SJSA1 (cell line): ENCODE results near the gene PGRMC2. TPM values are rescaled to one million over a fixed set of nuclear protein-coding genes. Genes with fewer than 3 reads are reported as not detected.

Experiments
- total RNA-seq: library from RNA; depleted of rRNA; stranded (reverse); fragments of >200 nt; shearing (Covaris generic); gene quantifications from 2 replicates; pipeline ENCODE4 v1.2.3, GENCODE V29; 2014; rRNA removed

The PGRMC2 gene
- total RNA-seq, 1 experiment from 2014 or later: 36.5 TPM

Other genes with a start within 250 kb of the PGRMC2 start
- gene LARP1B, start 226.5 kb downstream of the PGRMC2 start, total RNA-seq: 38.4 and 42.5 TPM in 2 replicates